ENCODE results near the gene DPYSL4. TPM values are rescaled to one million over a fixed set of nuclear protein-coding genes. Genes with fewer than 3 reads are reported as not detected.

The DPYSL4 gene
- total and polyA plus RNA-seq, 2 experiments from 2014 or later: 10.6 to 23.9 TPM

DNA sequence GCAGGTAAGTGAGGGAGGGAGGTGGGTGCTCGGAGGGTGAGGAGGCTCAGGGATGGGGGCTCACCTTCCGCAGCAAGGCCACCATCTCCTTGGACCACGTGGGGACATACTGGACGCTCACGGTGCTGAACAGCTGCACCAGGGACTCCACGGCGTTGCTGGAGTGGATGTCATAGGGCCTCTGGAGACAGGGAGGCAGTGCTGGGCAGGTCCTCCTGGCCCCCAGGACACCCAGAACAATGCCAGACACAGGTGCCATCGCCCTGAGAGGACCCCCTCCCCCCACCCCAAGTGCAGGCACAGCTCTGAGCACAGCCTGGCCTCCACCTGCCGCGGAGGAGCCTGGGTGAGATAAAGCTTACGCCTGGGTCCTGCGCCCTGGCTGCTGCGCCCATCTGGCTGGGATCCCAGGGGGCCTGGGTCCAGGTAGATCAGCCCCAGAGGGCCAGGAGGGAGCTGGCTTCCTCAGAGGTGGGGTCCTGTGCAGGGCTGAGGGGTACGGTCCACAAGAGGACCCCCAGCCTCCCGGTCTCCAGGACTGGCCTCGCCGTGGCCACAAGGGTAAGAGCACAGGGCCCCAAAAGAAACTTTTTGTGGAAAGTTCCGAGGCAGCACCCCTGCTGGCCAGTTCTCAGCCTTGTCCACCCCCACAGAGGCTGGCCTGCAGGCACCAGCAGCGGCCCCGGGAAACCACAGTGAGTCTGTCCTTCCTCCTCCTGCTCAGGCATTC is 37.8 kb downstream of the DPYSL4 start (continued):
- TF ChIP-seq JUNB (IDR thresholded peaks at IDR 0.05; ENCODE audit: unreplicated experiment) (no peak), CREB1 (CRISPR knock-in tag; IDR thresholded peaks at IDR 0.05; ENCODE audit: low read depth) (no peak), STAT1 (IDR thresholded peaks at IDR 0.05; ENCODE audit: unreplicated experiment) (no peak), NANOG (IDR thresholded peaks at IDR 0.05; ENCODE audit: borderline replicate concordance) (no peak)
- TF ChIP-seq, protein P1, sequence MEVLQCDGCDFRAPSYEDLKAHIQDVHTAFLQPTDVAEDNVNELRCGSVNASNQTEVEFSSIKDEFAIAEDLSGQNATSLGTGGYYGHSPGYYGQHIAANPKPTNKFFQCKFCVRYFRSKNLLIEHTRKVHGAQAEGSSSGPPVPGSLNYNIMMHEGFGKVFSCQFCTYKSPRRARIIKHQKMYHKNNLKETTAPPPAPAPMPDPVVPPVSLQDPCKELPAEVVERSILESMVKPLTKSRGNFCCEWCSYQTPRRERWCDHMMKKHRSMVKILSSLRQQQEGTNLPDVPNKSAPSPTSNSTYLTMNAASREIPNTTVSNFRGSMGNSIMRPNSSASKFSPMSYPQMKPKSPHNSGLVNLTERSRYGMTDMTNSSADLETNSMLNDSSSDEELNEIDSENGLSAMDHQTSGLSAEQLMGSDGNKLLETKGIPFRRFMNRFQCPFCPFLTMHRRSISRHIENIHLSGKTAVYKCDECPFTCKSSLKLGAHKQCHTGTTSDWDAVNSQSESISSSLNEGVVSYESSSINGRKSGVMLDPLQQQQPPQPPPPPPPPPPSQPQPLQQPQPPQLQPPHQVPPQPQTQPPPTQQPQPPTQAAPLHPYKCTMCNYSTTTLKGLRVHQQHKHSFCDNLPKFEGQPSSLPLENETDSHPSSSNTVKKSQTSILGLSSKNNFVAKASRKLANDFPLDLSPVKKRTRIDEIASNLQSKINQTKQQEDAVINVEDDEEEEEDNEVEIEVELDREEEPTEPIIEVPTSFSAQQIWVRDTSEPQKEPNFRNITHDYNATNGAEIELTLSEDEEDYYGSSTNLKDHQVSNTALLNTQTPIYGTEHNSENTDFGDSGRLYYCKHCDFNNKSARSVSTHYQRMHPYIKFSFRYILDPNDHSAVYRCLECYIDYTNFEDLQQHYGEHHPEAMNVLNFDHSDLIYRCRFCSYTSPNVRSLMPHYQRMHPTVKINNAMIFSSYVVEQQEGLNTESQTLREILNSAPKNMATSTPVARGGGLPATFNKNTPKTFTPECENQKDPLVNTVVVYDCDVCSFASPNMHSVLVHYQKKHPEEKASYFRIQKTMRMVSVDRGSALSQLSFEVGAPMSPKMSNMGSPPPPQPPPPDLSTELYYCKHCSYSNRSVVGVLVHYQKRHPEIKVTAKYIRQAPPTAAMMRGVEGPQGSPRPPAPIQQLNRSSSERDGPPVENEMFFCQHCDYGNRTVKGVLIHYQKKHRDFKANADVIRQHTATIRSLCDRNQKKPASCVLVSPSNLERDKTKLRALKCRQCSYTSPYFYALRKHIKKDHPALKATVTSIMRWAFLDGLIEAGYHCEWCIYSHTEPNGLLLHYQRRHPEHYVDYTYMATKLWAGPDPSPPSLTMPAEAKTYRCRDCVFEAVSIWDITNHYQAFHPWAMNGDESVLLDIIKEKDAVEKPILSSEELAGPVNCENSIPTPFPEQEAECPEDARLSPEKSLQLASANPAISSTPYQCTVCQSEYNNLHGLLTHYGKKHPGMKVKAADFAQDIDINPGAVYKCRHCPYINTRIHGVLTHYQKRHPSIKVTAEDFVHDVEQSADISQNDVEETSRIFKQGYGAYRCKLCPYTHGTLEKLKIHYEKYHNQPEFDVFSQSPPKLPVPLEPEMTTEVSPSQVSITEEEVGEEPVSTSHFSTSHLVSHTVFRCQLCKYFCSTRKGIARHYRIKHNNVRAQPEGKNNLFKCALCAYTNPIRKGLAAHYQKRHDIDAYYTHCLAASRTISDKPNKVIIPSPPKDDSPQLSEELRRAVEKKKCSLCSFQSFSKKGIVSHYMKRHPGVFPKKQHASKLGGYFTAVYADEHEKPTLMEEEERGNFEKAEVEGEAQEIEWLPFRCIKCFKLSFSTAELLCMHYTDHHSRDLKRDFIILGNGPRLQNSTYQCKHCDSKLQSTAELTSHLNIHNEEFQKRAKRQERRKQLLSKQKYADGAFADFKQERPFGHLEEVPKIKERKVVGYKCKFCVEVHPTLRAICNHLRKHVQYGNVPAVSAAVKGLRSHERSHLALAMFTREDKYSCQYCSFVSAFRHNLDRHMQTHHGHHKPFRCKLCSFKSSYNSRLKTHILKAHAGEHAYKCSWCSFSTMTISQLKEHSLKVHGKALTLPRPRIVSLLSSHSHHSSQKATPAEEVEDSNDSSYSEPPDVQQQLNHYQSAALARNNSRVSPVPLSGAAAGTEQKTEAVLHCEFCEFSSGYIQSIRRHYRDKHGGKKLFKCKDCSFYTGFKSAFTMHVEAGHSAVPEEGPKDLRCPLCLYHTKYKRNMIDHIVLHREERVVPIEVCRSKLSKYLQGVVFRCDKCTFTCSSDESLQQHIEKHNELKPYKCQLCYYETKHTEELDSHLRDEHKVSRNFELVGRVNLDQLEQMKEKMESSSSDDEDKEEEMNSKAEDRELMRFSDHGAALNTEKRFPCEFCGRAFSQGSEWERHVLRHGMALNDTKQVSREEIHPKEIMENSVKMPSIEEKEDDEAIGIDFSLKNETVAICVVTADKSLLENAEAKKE (CRISPR knock-in tag; IDR thresholded peaks at IDR 0.05): no peak

DNA sequence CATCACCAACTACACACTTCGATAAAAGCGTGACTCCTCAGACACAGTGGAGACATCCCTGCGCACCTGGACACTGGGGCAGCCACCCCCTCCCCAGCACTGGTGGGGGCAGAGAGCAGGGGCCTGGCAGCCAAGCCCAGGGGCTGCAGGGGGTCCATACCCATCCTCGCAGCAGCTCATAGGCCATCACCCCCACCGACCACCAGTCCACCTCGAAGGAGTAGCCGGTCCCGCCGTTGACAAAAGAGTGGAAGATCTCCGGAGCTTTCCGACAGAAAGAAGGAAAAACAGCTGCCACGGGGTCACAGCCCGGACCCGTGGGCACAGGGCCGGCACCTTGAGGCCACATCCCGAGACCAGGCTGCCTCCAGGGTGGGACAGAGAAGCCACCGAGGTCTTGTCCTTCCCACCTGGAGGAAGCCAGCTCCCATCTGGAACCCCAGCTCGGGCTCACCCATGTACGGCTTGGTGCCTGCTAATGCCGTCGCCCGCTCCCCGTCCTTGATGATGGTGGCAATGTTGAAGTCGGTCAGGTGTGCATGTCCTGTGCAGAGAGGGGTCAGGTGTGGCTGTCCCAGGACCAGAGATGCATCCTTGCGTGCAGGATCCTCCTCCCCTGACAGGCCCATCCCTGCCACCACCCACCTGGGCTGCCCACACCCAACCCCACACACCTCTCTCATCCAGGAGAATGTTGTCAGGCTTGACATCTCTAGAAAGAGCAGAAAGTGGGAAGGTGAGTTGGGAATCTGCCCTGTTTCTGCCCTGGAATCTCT is 38.5 kb downstream of the DPYSL4 start:
- H3F3A ChIP-seq (replicated peaks; ENCODE audit: low read depth): no peaks in the 10 kb centered on the region
- no peak overlapping the region for H3K4me3 ChIP-seq
- ATAC-seq (no peak), DNase-seq (ENCODE audit: low spot score) (no peak)
- peaks cover 4% of the 10 kb centered on the region for H3K27me3 Mint-ChIP-seq (ENCODE audit: insufficient read depth, low read depth, poor library complexity)
- no peaks in the 10 kb centered on the region for H3K79me2 ChIP-seq (replicated peaks; ENCODE audit: insufficient read depth)
- H3K36me3 Mint-ChIP-seq (ENCODE audit: low read depth): peaks cover 5% of the 10 kb centered on the region; the same call in 1 of the 3 replicates
- H3K9me2 ChIP-seq (ENCODE audit: insufficient read depth): no peaks in the 10 kb centered on the region
- no peaks in the 10 kb centered on the region for H3K27me3 ChIP-seq (ENCODE audit: insufficient read depth)
- H3K9me3 Mint-ChIP-seq: no peaks in the 10 kb centered on the region; the same call in 2 of the 3 replicates
- no peak overlapping the region for H3K4me2 ChIP-seq
- no peaks in the 10 kb centered on the region for H3K4me1 ChIP-seq (ENCODE audit: insufficient read depth)
- H3K4me3 Mint-ChIP-seq: no peak overlapping the region
- H4K20me1 ChIP-seq (replicated peaks; ENCODE audit: insufficient read depth): no peaks in the 10 kb centered on the region
- H2AFZ ChIP-seq: no peak overlapping the region
- no peaks in the 10 kb centered on the region for H3K36me3 ChIP-seq (ENCODE audit: insufficient read depth)
- H3K4me1 Mint-ChIP-seq: peaks cover 6% of the 10 kb centered on the region
- no peak overlapping the region for H3K27ac ChIP-seq (ENCODE audit: low read depth)
- H3K27ac Mint-ChIP-seq: no peak overlapping the region
- TF ChIP-seq NANOG (IDR thresholded peaks at IDR 0.05; ENCODE audit: borderline replicate concordance) (no peak), POLR2AphosphoS5 (IDR thresholded peaks at IDR 0.05; ENCODE audit: low read depth) (no peak), EZH2phosphoT487 (IDR thresholded peaks at IDR 0.05; ENCODE audit: unreplicated experiment) (no peak), ZNF114 (CRISPR knock-in tag; IDR thresholded peaks at IDR 0.05) (no peak)
- TF ChIP-seq, protein P1 (CRISPR knock-in tag; IDR thresholded peaks at IDR 0.05): no peak

All from GM23338 (cell line).